HepG2 (cell line): ENCODE data around the gene PCNX1. TPM values are rescaled to one million over a fixed set of nuclear protein-coding genes. Genes with fewer than 3 reads are reported as not detected.

Experiments
- NR2F2 ChIP-seq: IDR thresholded peaks from 2 replicates; pipeline ENCODE4 v1.6.1; 2012; ENCODE audit warnings: low read depth, inconsistent platforms, borderline replicate concordance
- PHB2 ChIP-seq: fragments of 450-650 bp; IDR thresholded peaks from 2 replicates; pipeline ENCODE4 v1.6.1; 2018; ENCODE audit not compliant: partially characterized antibody
- polyA plus RNA-seq, 8 experiments: library from polyadenylated mRNA; depleted of rRNA in 3 of 8; stranded (reverse) in 7 of 8; unstranded in 1 of 8; fragments of >200 nt; fragmentation: Illumina TruSeq in 4 of 8; extraction: Trizol in 4 of 8; gene quantifications; 2 replicates each; pipeline versions ENCODE4 v1.2.1 to v1.2.3, GENCODE V29; 2011 to 2016; ENCODE audit warnings: low read depth in 4 of 8, missing spikeins in 1 of 8, mixed read lengths in 1 of 8; ENCODE audit not compliant: insufficient read depth in 1 of 8
- total RNA-seq, 5 experiments: library from RNA; depleted of rRNA; stranded (reverse); fragments of >200 nt; fragmentation: Illumina TruSeq; extraction: Trizol; gene quantifications; 2 replicates each; pipeline ENCODE4 v1.2.3, GENCODE V29; 2016; ENCODE audit warnings: low read depth in 1 of 5
- TF ChIP-seq, protein P1 (sequence below): sonication (generic); formaldehyde crosslinking; IDR thresholded peaks from 2 replicates; pipeline ENCODE4 v1.5.1; 2020; ENCODE audit warnings: mild to moderate bottlenecking, missing genetic modification reagents, borderline replicate concordance
- TF ChIP-seq, protein P2 (sequence below): sonication (generic); formaldehyde crosslinking; IDR thresholded peaks from 2 replicates; pipeline ENCODE4 v1.4.0; 2020; ENCODE audit warnings: mild to moderate bottlenecking, missing genetic modification reagents, borderline replicate concordance

Gene PCNX1
- total and polyA plus RNA-seq, 2 of the 13 experiments (the other 11 are each of a cell fraction or from before 2014, with no cell fraction given) = 24.9 to 30.3 TPM

DNA sequence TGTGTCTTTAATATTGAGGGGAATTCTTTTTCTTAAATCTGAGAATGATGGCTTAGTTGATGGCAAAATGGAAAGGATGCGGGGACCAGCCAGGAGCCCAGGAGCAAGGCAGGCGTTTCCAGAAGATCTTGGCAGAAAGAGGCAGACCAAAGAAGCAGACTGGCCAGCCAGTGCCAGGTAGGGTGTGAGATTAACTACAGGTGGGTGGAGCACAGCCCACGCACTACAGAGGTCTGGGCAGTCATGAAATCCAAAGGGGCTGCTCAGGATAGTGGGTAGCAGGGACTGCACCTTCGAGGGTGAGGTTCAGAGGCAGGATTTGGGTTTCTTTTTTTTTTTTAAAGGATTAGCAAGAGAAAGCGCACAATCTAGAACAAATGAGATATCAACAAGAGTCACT is 17.7 kb upstream of the PCNX1 start (continued):
- TF ChIP-seq, protein P1, sequence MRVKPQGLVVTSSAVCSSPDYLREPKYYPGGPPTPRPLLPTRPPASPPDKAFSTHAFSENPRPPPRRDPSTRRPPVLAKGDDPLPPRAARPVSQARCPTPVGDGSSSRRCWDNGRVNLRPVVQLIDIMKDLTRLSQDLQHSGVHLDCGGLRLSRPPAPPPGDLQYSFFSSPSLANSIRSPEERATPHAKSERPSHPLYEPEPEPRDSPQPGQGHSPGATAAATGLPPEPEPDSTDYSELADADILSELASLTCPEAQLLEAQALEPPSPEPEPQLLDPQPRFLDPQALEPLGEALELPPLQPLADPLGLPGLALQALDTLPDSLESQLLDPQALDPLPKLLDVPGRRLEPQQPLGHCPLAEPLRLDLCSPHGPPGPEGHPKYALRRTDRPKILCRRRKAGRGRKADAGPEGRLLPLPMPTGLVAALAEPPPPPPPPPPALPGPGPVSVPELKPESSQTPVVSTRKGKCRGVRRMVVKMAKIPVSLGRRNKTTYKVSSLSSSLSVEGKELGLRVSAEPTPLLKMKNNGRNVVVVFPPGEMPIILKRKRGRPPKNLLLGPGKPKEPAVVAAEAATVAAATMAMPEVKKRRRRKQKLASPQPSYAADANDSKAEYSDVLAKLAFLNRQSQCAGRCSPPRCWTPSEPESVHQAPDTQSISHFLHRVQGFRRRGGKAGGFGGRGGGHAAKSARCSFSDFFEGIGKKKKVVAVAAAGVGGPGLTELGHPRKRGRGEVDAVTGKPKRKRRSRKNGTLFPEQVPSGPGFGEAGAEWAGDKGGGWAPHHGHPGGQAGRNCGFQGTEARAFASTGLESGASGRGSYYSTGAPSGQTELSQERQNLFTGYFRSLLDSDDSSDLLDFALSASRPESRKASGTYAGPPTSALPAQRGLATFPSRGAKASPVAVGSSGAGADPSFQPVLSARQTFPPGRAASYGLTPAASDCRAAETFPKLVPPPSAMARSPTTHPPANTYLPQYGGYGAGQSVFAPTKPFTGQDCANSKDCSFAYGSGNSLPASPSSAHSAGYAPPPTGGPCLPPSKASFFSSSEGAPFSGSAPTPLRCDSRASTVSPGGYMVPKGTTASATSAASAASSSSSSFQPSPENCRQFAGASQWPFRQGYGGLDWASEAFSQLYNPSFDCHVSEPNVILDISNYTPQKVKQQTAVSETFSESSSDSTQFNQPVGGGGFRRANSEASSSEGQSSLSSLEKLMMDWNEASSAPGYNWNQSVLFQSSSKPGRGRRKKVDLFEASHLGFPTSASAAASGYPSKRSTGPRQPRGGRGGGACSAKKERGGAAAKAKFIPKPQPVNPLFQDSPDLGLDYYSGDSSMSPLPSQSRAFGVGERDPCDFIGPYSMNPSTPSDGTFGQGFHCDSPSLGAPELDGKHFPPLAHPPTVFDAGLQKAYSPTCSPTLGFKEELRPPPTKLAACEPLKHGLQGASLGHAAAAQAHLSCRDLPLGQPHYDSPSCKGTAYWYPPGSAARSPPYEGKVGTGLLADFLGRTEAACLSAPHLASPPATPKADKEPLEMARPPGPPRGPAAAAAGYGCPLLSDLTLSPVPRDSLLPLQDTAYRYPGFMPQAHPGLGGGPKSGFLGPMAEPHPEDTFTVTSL (CRISPR knock-in tag) = no peak
- TF ChIP-seq, protein P2, sequence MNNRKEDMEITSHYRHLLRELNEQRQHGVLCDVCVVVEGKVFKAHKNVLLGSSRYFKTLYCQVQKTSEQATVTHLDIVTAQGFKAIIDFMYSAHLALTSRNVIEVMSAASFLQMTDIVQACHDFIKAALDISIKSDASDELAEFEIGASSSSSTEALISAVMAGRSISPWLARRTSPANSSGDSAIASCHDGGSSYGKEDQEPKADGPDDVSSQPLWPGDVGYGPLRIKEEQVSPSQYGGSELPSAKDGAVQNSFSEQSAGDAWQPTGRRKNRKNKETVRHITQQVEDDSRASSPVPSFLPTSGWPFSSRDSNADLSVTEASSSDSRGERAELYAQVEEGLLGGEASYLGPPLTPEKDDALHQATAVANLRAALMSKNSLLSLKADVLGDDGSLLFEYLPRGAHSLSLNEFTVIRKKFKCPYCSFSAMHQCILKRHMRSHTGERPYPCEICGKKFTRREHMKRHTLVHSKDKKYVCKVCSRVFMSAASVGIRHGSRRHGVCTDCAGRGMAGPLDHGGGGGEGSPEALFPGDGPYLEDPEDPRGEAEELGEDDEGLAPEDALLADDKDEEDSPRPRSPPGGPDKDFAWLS = no peak
- TF ChIP-seq NR2F2 (no peak), PHB2 (no peak)
